ENCODE measurements around the gene GM2A.
"Not testable (repeated sequence)": the region's sequence is repeated elsewhere in the genome, so short reads cannot be mapped to it uniquely, and the experiment has no call there.

The GM2A gene

DNA sequence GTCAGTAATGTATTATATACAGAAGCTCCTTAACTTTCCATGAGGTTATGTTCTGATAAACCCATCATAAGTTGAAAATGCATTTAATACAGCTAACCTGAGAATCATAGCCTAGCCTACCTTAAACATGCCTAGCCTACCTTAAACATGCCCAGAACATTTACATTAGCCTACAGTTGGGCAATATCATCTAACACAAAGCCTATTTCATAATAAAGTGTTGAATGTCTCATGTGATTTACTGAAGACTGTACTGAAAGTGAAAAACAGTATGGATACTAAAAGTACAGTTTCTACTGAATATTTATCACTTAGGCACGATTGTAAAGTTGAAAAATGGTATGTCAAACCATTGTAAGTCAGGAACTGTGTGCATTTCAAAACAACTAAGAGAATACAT lies 1.6 kb downstream of the GM2A start:
- DNase-seq (ENCODE audit: low read depth): no peak

DNA sequence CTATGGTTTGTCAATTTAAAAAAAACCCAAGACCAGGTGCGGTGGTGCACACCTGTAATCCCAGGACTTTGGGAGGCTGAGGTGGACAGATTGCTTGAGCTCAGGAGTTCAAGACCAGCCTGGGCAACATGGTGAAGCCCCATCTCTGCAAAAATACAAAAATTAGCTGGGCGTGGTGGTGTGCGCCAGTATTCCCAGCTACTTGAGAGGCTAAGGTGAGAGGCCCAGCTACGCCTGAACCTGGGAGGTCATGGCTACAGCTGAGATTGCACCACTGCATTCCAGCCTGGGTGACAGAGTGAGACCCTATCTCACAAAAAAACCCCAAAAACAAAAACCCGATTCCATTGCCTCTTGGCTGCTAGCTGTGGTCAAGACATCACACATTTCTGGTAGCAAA lies 2.0 kb downstream of the GM2A start:
- DNase-seq (ENCODE audit: low read depth): not testable (repeated sequence)

DNA sequence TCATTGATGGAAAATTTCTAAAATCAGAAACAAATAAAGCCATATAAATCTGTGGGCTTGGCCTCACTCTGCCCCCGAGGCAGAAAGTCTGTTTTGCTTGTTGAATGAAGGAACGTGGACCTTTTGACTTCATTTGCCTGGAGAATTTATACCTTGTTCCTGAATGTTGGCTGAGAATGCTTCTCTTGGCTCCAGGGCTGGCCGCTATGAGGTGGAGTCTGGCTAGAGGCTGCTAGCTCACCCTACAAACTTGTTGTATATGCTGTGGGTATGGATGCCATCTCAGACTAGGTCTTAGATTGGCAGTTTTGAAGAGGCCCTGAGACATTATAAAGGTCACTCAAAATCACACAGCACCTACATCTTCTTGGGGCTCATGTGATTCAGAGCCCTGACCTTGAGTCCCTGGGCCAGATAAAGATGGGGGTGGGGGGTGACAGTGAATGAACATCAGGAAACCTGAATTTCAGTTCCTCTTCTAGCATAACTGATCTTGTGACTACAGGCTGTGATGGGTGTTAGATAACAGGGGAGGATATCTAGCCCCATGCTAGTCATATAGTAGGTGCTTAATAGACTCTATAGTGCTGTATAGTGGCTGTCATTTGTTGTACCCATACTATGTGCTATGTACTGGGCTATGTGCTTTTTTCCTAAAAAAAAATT lies 2.8 kb downstream of the GM2A start:
- no peak for DNase-seq (ENCODE audit: low read depth)

DNA sequence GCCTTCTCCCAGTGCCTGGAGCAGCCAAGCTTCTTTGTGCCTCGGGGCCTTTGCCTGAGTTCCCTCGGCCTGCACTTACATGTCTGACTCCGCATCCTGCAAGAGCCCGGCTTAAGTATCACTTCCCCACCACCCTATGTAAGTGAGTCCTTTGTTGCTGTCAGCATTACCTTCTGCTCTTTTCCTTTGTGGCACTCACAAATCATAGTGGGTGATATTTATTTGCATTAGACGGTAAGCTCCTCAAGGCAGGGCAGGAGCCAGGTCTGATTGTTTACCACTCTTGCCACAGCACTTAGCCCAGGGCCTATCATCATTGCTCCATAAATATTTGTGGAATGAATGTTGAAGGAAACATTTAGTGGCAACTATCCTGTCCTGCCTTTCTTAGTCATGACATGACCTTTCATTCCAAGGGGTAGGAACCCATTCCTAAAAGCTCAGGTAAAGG lies 4.8 kb downstream of the GM2A start:
- no peak for DNase-seq (ENCODE audit: low read depth)

DNA sequence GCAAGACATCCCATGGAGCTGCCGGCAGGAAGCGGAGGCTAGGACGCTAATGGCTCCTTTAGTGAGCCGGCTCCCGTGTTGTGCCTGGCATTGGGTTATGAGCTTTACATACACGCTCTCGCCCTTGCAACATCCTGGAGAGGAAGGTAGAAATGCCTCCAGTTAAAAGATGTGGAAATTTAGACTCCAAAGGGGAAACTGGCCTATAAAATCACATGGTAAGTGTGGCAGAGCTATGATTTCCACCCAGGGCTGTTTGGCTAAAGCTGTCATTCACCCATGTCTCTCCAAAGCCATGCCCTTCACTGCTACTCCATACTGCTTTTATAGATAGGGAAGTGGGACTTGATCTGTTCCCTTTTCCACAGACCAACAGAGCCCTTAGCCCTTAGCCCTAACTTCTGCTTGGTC lies 5.2 kb downstream of the GM2A start:
- no peak for DNase-seq (ENCODE audit: low read depth)

DNA sequence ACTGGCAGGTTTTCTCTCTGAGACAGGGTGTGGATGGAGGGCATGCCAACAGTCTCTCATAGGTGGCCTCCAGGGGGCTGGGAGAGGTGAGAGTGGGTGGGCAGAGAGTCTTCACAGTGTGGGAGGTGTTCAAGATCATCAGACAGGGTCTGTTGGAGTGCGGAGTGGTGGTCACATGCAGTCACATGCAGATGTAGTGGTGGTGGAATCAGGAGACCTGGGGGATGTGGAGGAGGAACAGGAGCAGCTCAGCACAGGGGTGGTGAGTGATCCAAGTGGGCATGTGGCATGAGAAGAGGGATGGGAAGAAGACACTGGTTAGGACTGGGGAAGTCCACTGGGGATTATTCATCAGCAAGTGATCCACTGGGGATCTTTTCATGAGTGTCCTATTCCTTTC lies 5.8 kb downstream of the GM2A start:
- no peak for DNase-seq (ENCODE audit: low read depth)

DNA sequence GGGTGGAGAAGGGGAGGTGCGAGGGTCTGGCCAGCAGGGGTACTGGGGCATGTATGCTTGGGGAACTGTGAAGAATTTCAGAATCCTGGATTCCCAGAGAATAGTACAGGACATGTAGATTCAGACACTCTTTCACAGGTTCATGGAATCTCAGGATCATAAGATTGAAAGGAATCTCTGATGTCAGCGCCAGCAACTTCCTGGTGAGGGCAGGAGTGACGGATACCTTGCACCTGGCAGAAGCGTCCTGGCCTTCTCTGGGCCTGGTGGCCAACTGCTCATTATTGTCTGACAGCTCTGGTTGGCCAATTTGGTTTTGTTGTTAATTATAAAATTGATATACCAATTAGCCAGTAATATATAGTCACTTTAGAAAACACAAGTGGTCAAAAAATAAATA lies 6.9 kb downstream of the GM2A start:
- no peak for DNase-seq (ENCODE audit: low read depth)

DNA sequence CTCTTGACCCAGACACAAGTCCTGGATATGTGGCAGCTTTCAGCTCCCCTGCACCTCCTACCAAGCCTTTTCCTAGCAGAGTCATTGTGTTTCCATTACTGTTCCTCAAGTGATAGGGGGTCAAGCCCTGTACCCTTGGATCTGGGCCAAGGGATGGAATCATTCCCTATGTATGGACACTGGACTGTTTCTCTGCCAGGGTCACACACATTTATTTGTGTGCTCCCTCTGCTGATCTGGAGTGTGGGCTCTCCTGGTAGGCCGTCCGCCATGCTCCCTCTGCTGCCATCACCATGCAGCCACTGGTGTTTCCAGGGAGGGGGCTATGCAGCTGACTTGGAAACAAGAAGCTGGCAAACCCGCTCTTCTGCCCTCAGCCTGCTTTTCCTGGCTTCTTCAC lies 9.5 kb downstream of the GM2A start:
- no peak for DNase-seq (ENCODE audit: low read depth)

DNA sequence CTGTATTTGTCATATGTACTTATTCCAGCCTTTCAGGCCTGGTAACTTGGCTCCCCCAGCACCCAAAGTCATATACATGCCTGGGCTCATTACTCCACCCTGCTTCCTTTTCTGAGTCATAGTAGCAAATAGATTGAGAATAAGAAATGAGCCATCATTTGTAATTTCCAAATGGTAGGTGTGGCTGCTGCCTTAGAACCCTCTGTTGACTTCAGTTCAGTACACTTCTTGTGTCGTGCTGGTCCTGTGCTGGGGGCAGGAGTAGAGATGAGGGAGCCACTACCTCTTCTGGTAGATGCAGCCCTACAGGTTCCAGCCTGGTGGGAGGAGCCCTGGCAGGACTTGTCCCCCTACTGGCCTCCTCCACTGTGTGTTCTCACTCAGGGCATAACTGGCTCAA lies 11.1 kb downstream of the GM2A start:
- DNase-seq (ENCODE audit: low read depth): peak; percentile 58

DNA sequence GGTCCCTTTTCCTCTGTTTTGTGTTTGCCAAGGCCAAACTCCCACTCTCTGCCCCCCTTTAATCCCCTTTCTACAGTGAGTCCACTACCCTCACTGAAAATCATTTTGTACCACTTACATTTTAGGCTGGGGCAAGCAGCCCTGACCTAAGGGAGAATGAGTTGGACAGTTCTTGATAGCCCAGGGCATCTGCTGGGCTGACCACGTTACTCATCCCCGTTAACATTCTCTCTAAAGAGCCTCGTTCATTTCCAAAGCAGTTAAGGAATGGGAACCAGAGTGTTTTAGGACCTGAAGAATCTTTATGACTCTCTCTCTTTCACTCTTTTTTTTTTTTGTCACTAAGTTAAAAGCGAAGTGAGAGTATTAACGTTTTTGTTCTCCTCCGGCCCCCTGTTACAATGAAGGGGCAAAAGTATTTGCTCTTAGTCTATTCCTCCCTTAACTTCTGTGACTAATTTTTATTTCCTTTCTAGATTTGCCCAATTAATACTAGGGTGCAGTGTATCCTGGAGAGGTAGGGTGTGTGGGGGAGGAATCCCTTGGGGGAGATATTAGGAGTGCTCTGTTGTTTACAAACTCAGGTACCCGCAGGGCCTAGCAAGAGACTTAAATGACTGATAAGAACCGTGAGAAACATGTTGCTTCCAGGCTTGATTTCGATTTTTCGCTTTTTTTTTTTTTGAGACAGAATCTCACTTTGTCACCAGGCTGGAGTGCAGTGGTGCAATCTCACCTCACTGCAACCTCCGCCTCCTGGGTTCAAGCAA lies 14.7 kb downstream of the GM2A start:
- no peak for DNase-seq (ENCODE audit: low read depth)

DNA sequence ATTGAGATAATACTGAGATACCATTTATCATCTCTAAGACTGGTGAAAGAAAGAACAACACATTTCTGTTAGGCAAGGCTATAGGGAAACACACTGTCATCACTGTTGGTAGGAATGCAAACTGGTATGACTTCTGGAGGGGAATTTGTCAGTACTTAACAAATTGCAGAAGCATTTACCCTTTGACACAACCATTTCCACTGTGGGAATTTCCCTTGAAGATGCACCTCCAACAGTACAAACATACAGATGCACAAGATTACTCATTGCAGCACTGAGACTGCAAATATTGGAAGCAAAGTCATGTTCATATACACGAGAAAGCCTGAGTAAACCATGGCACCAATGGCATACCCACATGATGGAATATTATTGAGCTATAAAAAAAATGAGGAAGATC lies 17.6 kb downstream of the GM2A start:
- no peak for DNase-seq (ENCODE audit: low read depth)

DNA sequence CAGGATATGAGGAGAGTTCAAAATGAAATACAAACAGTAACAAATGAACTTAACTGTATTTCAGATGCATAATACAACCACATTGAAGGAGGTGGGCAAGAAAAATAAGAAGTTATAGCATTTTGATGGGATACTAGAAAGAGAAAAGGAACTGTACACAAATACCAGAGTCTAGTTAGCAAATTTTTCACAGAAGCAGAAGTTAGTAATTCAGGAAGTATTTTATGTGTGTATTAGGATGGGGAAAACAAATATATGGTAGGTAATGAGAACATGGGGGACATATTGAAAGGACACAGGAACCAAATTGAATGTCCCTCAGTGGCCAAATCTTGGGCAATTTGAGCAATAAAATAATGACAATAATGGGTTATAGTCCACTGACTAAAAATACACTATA lies 18.4 kb downstream of the GM2A start:
- no peak for DNase-seq (ENCODE audit: low read depth)

DNA sequence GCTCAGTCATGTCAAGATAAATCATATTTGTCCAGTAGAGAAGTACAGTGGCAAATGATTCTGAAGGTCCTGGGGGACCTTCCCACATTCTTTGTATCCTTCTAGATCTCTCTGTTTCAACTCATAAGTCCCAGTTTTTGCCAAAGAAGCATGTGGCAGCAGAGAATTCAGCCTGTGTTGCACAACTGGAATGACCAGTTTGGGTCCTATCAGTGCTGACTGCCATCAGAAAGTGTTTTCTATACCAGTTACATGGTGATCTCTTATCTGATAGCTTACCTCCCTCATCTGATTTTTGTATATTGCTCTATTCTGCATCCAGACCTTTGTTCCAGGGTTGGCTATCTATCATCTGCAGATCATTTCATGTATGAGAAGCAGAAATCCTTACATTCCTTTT lies 21.7 kb downstream of the GM2A start:
- no peak for DNase-seq (ENCODE audit: low read depth)

DNA sequence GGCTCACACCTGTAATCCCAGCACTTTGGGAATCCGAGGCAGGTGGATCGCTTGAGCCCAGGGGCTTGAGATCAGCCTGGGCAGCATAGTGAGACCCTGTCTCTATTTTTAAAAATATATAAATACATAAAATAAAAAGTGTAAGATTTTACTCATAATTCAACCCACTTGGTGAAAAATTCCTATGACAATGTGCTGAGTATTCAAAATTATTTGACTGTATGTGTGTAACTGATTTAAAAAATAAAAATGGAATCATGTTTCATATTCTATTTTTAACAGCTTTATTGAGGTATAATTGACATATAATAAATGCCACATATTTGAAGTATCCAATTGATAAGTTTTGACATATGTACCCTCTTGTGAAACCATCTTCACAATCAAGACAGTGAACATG lies 22.8 kb downstream of the GM2A start:
- no peak for DNase-seq (ENCODE audit: low read depth)

DNA sequence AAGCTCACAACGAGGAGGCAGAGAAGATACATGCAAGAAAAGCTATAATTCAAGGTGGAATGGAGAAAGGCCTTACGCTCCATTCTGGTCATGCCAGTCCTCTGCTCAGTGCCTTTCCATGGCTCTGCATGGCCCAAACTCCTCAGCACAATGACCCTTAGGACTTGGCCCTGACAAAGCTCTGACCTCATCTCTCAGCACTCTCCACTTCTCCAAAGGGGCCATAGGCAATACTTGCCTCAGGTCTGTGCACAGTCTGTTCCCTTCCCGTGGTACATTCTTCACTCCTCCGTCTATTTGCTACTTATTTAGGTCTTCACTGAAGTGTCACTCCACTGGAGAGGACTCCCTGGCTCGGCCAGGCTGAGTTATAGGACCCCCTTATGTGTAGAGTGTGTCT lies 25.9 kb downstream of the GM2A start:
- no peak for DNase-seq (ENCODE audit: low read depth)

DNA sequence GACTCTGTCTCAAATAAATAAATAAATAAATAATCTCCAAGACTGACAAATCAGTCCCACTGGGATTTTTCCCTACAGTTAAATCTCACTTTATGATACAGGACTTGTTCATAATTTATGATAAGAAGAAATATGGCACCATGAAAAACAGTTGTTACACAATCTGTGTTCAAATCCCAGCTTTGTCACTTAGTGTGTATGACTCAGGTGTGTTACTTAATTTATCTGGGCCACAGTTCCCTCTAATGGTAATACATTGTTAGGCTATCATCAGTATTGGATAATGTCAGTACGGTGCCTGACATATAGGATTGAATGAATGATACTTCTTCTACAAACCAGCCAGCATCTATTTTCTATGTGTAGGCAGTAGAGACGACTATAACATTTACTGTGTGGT lies 27.5 kb downstream of the GM2A start:
- no peak for DNase-seq (ENCODE audit: low read depth)

DNA sequence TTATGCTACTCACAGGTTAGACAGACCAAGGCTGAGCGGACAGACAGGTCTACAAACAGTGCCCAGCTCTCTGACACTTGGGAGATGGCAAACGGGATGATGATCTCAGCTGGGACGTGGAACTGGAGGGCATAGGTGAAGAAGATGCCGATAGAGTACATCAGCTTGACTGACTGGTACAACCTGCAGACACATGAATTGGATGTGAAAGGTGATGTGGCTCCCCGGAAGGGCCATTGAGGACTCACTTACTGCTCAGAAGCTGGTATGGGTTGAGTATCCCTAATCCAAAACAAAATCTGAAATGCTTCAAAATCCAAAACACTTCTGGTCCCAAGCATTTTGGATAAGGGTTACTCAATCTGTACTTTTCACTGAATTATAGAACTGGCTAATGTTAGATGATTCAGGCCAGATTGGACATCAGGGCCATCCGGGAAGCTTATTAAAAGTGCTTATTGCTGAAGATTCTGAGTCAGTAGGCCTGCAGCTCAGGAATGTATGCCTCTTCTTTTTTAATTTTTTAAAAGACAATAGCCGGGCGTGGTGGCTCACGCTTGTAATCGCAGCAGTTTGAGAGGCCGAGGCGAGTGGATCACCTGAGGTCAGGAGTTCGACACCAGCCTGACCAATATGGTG lies 28.1 kb downstream of the GM2A start:
- DNase-seq (ENCODE audit: low read depth): no peak

DNA sequence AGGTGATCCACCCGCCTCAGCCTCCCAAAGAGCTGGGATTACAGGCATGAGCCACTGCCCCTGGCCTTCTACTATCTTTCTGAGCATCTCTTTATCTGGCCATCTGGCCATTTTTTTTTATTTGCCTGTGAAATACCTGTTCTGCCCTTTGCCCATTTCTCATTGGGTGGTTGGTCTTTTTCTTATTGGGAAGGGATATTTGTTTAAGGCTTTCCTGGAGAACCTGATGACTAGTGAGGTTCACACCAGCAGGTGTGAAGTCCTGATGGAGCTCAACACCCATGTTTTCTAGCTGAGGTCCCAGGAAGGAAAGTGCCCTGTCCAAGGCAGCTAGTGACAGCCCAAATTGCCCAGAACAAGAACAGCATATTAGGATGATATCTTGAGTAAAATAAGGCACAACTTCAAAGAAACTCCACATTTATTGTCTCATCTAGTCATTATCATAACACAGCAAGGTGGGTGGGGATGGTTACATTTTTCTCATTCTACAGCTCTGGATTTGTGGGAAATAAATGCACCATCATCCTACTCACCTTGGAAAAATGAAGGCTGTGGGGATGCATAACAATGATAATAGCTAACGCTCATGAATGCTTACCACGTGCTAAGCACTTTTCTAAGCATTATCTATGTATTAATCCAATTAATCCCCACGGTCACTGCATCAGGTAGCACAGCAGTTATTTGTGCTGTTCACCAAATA lies 30.3 kb downstream of the GM2A start:
- DNase-seq (ENCODE audit: low read depth): no peak

DNA sequence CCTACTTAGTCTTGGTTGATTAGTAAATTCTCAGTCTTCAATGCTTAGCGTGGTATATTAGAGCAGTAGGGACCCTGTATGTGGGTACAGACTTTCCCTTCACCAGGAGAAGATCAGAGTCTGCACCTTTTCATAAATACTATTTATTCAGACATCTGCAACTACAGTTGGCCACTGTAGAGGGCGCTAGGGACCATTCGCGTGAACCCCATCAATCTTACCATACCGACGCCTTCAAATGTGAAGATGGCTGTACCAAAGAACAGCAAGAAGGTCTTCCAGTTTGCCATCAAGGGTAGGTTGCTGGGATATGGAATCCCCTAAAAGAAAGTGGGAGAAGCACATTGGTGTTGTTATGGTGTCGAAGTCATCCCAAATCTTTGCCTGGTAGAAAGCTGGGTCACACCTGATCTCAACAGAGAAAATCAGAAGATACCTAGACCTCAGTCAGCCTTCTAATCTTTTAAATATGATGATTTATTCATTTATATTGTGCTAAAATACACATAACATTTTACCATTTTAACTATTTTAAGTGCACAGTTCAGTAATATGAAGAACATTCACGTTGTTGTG lies 31.5 kb downstream of the GM2A start:
- no peak for DNase-seq (ENCODE audit: low read depth)

DNA sequence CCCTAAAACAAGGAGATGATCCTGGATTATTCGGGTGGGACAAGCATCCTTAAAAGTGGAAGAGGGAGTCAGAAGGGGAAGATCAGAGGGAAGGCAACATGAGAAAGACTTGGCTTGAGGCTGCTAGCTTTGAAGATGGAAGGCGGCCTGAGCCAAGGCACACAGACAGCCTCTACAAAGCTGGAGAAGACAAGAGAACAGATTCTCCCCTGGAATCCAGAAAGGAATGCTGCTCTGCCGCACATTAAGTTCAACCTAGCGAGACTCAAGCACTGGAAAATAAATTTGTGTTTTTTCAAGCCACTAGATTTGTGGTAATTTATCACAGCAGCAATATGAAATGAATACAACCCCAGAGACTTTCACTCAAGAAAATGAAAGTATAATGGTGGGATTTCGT lies 32.7 kb downstream of the GM2A start:
- no peak for DNase-seq (ENCODE audit: low read depth)

DNA sequence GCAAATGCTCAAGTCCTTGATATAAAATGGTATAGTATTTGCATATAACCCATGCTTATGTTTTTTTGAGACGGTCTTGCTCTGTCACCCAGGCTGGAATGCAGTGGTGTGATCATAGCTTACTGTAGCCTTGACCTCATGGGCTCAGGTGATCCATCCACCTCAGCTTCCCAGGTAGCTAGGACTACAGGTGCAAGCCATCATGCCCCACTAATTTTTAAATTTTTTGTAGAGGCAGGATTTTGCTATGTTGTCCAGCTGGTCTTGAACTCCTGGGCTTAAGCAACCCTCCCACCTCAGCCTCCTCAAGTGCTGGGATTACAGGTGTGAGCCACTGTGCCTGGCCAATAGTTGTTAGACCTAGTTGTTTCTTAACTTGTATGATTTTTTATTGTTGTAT lies 33.3 kb downstream of the GM2A start:
- no peak for DNase-seq (ENCODE audit: low read depth)

DNA sequence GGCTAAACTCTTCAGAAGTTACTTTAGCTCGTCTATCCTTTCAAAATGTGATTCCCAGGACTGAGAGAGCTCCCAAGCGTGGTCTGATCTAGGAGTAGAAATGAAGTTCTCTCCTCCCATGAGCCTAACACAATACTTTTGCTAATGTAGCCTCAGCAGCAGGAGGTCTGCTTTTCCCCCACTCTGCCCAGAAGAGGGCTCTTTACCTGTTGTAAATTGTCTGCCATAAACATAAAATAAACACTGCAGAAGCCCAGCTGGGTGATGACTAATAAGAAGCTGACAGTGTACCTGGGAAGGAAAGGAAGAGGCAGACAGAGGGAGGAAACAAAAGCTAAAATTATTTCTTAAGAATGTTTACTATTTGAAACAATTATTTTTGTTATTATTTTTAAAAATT lies 35.2 kb downstream of the GM2A start:
- DNase-seq (ENCODE audit: low read depth): no peak
